Esophagus muscularis mucosa (tissue), 3 donors: ENCODE results near the gene MAFB.

Experiments
- POLR2AphosphoS5 ChIP-seq, 2 donors: sonication (generic); formaldehyde crosslinking; IDR thresholded peaks; one replicate each; pipeline ENCODE4 v1.6.1; 2017; ENCODE audit warnings: antibody characterized with exemption in 2 of 2
- TF ChIP-seq, protein P1 (sequence below), 3 experiments: fragments of 200-600 bp in 2 of 3; fragments of 450-650 bp in 1 of 3; sonication (generic) in 2 of 3; IDR thresholded peaks; one replicate each; pipeline ENCODE4 v1.5.1; 2017 to 2019; ENCODE audit warnings: antibody characterized with exemption in 3 of 3, mild to moderate bottlenecking in 2 of 3, moderate library complexity in 1 of 3

DNA sequence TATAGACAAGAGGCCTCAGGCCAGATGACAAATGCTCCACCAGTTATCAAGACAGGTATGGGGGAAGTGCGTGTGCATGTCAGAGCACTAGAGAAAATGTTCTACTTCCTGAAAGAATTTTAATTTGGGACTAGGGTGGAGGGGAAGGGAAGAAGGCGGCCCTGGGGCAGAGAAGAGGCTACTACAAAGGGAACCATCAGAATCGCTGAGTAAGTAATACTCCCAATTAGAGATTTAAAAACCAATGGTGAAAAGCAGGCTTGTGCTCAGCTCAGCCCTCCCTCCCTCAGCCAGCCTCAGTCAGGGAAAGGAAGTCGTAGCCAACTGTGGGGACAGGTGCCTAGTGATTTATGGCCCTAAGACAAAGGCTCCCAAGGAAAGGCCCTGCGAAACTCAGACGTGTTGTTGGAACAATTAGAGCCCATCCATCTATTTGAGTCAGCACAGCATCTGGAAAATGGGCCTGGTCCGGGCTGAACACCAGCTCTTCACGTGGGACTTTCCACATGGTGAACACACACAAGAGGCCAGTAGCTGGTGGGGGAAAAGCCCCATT is 15.0 kb upstream of the MAFB start:
- TF ChIP-seq POLR2AphosphoS5 (IDR thresholded peaks at IDR 0.05): no peak
- TF ChIP-seq, protein P1, sequence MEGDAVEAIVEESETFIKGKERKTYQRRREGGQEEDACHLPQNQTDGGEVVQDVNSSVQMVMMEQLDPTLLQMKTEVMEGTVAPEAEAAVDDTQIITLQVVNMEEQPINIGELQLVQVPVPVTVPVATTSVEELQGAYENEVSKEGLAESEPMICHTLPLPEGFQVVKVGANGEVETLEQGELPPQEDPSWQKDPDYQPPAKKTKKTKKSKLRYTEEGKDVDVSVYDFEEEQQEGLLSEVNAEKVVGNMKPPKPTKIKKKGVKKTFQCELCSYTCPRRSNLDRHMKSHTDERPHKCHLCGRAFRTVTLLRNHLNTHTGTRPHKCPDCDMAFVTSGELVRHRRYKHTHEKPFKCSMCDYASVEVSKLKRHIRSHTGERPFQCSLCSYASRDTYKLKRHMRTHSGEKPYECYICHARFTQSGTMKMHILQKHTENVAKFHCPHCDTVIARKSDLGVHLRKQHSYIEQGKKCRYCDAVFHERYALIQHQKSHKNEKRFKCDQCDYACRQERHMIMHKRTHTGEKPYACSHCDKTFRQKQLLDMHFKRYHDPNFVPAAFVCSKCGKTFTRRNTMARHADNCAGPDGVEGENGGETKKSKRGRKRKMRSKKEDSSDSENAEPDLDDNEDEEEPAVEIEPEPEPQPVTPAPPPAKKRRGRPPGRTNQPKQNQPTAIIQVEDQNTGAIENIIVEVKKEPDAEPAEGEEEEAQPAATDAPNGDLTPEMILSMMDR (IDR thresholded peaks at IDR 0.05): no peak
